AG04449 (cell line): ENCODE data around the gene AHSA1.
A peak's percentile ranks its signal among the peaks of the same experiment; 100 is the strongest.
"Not testable (repeated sequence)": the region's sequence is repeated elsewhere in the genome, so short reads cannot be mapped to it uniquely, and the experiment has no call there.

Experiments used
- CTCF ChIA-PET: fragments of 350-600 bp; formaldehyde crosslinking; extraction: SDS; loops from one replicate; lab custom pipeline; 2021; ENCODE audit warnings: antibody characterized with exemption; lab: Yijun Ruan, JAX
- POLR2A ChIA-PET: fragments of 400-600, 350-600 bp; formaldehyde crosslinking; extraction: SDS; loops from one replicate; lab custom pipeline; 2020; ENCODE audit warnings: antibody characterized with exemption, inconsistent platforms; lab: Yijun Ruan, JAX
- DNase-seq: peaks from one replicate; pipeline ENCODE4 v3.0.0-alpha.2; 2010; ENCODE audit warnings: low read depth, low spot score
- H3K4me3 ChIP-seq: 2 replicates; pipeline ENCODE4 v1.5.1; 2011; ENCODE audit warnings: low read depth, mild to moderate bottlenecking, control low read depth, low read length
- TF ChIP-seq, protein P1 (sequence below): IDR thresholded peaks from one replicate; pipeline ENCODE4 v1.5.1; 2011; ENCODE audit warnings: mild to moderate bottlenecking, moderate library complexity, low read length, control low read depth, inconsistent platforms; ENCODE audit not compliant: insufficient read depth; ENCODE audit errors: missing control alignments

AHSA1 gene

DNA sequence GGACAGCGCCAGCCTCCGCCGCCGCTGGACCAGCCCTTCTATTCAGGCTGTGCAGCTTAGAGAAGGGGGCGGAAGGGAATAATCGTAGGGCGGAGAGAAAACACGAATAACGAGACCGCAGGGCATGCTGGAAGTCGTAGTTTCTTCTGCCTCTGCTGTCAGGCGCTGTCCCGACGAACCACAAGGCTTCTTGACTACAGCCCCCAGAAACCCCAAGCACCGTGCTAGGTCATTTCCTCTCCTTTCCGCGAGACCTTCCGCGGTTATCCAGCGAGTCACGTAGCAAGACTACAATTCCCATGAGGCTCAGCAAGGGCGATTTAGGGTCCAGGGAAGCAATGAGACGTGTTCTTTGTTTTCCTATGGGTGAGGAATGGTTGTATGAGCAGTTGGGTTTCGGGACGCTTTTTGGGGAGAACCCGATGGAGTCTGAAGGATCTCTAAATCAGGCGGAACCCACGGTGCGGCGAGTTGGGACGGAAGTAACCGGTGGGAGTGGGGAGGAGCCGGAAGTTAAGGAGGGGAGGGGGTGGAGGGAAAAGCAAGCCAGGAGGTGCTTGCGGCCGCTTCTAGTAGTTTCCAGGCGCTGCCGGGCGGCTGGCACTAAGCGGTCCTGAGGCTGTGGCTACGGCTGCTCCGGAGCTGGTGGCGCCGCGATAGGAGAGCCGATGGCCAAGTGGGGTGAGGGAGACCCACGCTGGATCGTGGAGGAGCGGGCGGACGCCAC, at the start of gene AHSA1, which contains the start of gene VIPAS39:
TSS of gene AHSA1 (plus strand) at position 572 of the 727 bp plus-strand sequence. CDS start at position 669, 97 bp downstream.
TSS of gene VIPAS39 (minus strand) at position 80 of the 727 bp plus-strand sequence. CDS start 3,499 bp downstream, outside the sequence.
- TF ChIP-seq, protein P1, sequence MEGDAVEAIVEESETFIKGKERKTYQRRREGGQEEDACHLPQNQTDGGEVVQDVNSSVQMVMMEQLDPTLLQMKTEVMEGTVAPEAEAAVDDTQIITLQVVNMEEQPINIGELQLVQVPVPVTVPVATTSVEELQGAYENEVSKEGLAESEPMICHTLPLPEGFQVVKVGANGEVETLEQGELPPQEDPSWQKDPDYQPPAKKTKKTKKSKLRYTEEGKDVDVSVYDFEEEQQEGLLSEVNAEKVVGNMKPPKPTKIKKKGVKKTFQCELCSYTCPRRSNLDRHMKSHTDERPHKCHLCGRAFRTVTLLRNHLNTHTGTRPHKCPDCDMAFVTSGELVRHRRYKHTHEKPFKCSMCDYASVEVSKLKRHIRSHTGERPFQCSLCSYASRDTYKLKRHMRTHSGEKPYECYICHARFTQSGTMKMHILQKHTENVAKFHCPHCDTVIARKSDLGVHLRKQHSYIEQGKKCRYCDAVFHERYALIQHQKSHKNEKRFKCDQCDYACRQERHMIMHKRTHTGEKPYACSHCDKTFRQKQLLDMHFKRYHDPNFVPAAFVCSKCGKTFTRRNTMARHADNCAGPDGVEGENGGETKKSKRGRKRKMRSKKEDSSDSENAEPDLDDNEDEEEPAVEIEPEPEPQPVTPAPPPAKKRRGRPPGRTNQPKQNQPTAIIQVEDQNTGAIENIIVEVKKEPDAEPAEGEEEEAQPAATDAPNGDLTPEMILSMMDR = no peak
- peak; percentile 96 for DNase-seq
- POLR2A ChIA-PET = interaction anchor here (0.7 to 1.1 kb wide), 2 partner anchors 10 to 137 kb away, joined by 3 to 6 read pairs; partner anchors contain the start of genes GSTZ1 and POMT2
- H3K4me3 ChIP-seq = peak within 1 kb of the TSS; percentile 98
- CTCF ChIA-PET = interaction anchor here (1.2 to 3.6 kb wide), 6 partner anchors 17 to 249 kb away, joined by 3 to 43 read pairs (median 14); no protein-coding TSS in a partner anchor

DNA sequence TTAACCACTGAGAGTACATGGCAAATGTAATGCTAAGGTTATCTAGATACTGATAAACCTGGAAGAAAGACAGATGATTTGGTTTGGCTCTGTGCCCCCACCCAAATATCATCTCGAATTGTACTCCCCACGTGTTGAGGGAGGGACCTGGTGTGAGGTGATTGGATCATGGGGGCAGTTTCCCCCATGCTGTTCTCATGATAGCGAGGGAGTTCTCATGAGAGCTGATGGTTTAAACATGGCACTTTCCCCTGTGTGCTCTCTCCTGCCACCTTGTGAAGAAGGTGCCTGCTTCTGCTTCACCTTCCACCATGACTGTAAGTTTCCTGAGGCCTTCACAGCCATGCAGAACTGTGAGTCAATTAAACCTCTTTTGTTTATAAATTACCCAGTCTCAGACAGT, 48.8 kb upstream of the AHSA1 start:
- POLR2A ChIA-PET = no interaction called here
- DNase-seq = no peak
- no peak overlapping the region for H3K4me3 ChIP-seq
- TF ChIP-seq, protein P1 = peak; percentile 5
- CTCF ChIA-PET = interaction anchor here (1.3 kb wide), 1 partner anchor 38 kb away, joined by 3 read pairs; no protein-coding TSS in a partner anchor

DNA sequence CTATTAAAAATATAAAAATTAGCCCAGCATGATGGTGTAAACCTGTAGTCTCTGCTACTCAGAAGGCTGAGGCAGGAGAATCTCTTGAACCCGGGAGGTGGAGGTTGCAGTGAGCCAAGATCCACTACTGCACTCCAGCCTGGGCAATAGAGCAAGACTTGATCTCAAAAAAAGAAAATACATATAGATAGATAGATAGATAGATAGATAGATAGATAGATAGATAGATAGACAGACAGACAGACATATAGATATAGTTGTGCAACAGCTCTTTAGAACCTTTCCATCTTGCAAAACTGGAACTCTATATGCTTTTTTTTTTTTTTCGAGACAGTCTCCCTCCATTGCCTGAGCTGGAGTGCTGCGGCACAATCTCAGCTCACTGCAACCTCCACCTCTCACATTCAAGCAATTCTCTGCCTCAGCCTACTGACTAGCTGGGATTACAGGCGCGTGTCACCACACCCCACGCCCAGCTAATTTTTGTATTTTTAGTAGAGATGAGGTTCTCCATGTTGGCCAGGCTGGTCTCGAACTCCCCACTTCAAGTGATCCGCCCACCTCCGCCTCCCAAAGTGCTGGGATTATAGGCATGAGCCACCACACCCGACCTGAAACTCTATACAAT, 42.4 kb upstream of the AHSA1 start:
- POLR2A ChIA-PET, H3K4me3 ChIP-seq, DNase-seq, CTCF ChIA-PET: not testable (repeated sequence)

- DNase-seq, H3K4me3 ChIP-seq, POLR2A ChIA-PET, CTCF ChIA-PET: not testable (repeated sequence)
Observed at GRCh38 chr14:77416098-77416497, 41.8 kb upstream of the AHSA1 start.

DNA sequence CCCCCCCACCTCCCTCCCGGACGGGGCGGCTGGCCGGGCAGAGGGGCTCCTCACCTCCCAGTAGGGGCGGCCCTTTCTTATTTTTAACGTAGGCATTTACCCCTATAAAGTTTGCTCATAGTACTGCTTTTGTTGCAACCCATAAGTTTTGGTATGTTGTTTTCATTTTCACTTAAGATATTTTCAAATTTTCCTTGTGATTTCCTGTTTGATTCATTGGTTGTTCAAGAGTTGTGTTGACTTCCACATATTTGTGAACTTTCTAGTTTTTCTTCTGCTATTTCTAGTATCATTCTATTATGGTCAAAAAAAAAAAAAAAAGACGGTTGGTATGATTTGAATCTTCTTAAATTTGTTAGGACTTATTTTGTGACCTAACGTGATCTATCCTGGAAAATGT, 41.1 kb upstream of the AHSA1 start:
- no peak overlapping the region for H3K4me3 ChIP-seq
- CTCF ChIA-PET = no interaction called here
- DNase-seq = no peak
- POLR2A ChIA-PET = no interaction called here
- TF ChIP-seq, protein P1 = no peak

- TF ChIP-seq, protein P1 = no peak
- CTCF ChIA-PET = no interaction called here
- POLR2A ChIA-PET = no interaction called here
- DNase-seq = peak; percentile 2
- H3K4me3 ChIP-seq = no peak overlapping the region
Observed at GRCh38 chr14:77421201-77421600, 36.7 kb upstream of the AHSA1 start.

DNA sequence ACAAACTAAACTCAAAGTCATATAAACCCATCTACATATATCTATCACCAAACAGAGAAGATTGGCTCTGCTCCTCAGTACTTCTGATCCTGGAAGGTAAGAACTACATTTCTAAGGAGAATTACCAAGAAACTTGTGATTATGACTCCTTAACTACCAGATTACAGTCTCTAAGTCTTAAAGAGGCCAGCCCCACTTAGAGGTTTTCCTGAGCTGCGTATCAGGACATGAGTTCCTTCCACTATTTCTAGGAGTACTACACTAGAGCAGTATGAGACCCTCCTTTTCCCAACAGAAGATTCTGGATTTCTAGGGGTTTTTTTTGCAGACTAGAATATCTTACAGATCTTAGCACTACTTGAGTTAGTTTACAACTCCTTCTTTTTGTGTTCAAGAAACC, 34.5 kb upstream of the AHSA1 start, which contains the start of gene NOXRED1:
TSS of gene NOXRED1 (minus strand) at position 101 of the 400 bp plus-strand sequence. CDS start 634 bp downstream, outside the sequence.
- no peak within 1 kb of the TSS for H3K4me3 ChIP-seq
- POLR2A ChIA-PET = no interaction called here
- TF ChIP-seq, protein P1 = no peak
- CTCF ChIA-PET = no interaction called here
- no peak for DNase-seq
